K562 (cell line): ENCODE data around the gene RNF144A. TPM values are rescaled to one million over a fixed set of nuclear protein-coding genes. Genes with fewer than 3 reads are reported as not detected.

Experiments used
- CBFA2T2 ChIP-seq: fragments of 450-650 bp; conservative IDR thresholded peaks from 2 replicates; pipeline ENCODE4 v1.6.1; 2017; ENCODE audit warnings: mild to moderate bottlenecking
- CBX2 ChIP-seq: fragments of 200-600 bp; sonication (generic); IDR thresholded peaks from one replicate; pipeline ENCODE4 v1.6.1; 2012; ENCODE audit warnings: mild to moderate bottlenecking, low read length, inconsistent platforms; ENCODE audit not compliant: insufficient read depth, poor library complexity, severe bottlenecking
- CSDE1 ChIP-seq, 2 experiments: fragments of 450-650 bp; IDR thresholded peaks; 2 replicates each; pipeline ENCODE4 v1.6.1; 2016; ENCODE audit warnings: mild to moderate bottlenecking in 1 of 2
- DNMT1 ChIP-seq: fragments of 450-650 bp; IDR thresholded peaks from 2 replicates; pipeline ENCODE4 v1.6.1; 2016; ENCODE audit warnings: antibody characterized with exemption, mild to moderate bottlenecking
- E2F4 ChIP-seq: sonication (generic); formaldehyde crosslinking; IDR thresholded peaks from 2 replicates; pipeline ENCODE4 v1.8.0; 2022; ENCODE audit warnings: mild to moderate bottlenecking, low read depth, missing genetic modification reagents
- ESRRB ChIP-seq: fragments of 250-450 bp; sonication (Bioruptor Pico); IDR thresholded peaks from 2 replicates; pipeline ENCODE4 v1.5.0; 2020; ENCODE audit warnings: mild to moderate bottlenecking, moderate library complexity, borderline replicate concordance
- FOS ChIP-seq: IDR thresholded peaks from 3 replicates; pipeline ENCODE4 v1.6.1; 2011; ENCODE audit not compliant: insufficient read length; ENCODE audit errors: extremely low read depth
- FOXO4 ChIP-seq: fragments of 450-650 bp; formaldehyde crosslinking; IDR thresholded peaks from 2 replicates; pipeline ENCODE4 v1.4.0; 2020; ENCODE audit warnings: mild to moderate bottlenecking, moderate library complexity
- GATAD2B ChIP-seq: fragments of 450-650 bp; IDR thresholded peaks from 2 replicates; pipeline ENCODE4 v1.6.1; 2017; ENCODE audit warnings: mild to moderate bottlenecking, borderline replicate concordance
- MTA1 ChIP-seq: fragments of 450-650 bp; IDR thresholded peaks from 2 replicates; pipeline ENCODE4 v1.6.1; 2017; ENCODE audit warnings: borderline replicate concordance
- NFE2 ChIP-seq: IDR thresholded peaks from 2 replicates; pipeline ENCODE4 v1.6.1; 2014; ENCODE audit warnings: antibody characterized with exemption, low read depth
- NR2C1 ChIP-seq, 2 experiments: fragments of 450-650 bp; IDR thresholded peaks; 2 replicates each; pipeline ENCODE4 v1.6.1; 2017; ENCODE audit warnings: mild to moderate bottlenecking in 2 of 2, antibody characterized with exemption in 1 of 2, inconsistent platforms in 1 of 2, missing compliant biosample characterization in 1 of 2, missing genetic modification characterization in 1 of 2
- PHB ChIP-seq: fragments of 250-450 bp; sonication (Bioruptor Pico); IDR thresholded peaks from 2 replicates; pipeline ENCODE4 v1.5.0; 2021
- RB1 ChIP-seq: fragments of 450-650 bp; IDR thresholded peaks from 2 replicates; pipeline ENCODE4 v1.6.1; 2017; ENCODE audit warnings: low read depth, mild to moderate bottlenecking
- SRSF9 ChIP-seq: fragments of 200-400 bp; formaldehyde crosslinking; IDR thresholded peaks from 2 replicates; pipeline ENCODE4 v1.6.1; 2017; ENCODE audit warnings: low read depth, low read length, borderline replicate concordance
- XRCC5 ChIP-seq: fragments of 200-400 bp; formaldehyde crosslinking; IDR thresholded peaks from 2 replicates; pipeline ENCODE4 v1.6.1; 2017; ENCODE audit warnings: low read depth, mild to moderate bottlenecking, low read length
- ZNF12 ChIP-seq: sonication (generic); formaldehyde crosslinking; IDR thresholded peaks from 2 replicates; pipeline ENCODE4 v1.4.0; 2020; ENCODE audit warnings: mild to moderate bottlenecking, missing genetic modification reagents
- ZNF512 ChIP-seq: IDR thresholded peaks from 2 replicates; pipeline ENCODE4 v1.6.1; 2016; ENCODE audit warnings: missing genetic modification characterization, missing compliant biosample characterization
- polyA plus RNA-seq, 8 experiments: library from polyadenylated mRNA; depleted of rRNA in 4 of 8; stranded (reverse) in 5 of 8; unstranded in 3 of 8; fragments of >200 nt; fragmentation: Nextera tagmentation in 2 of 8; fragmentation: Illumina TruSeq in 1 of 8; extraction: Ambion mirVana in 2 of 8; extraction: Trizol in 1 of 8; gene quantifications; 2 replicates each; pipeline versions ENCODE4 v1.2.1 to v1.2.3, GENCODE V29; 2011 to 2014; ENCODE audit warnings: inconsistent platforms in 1 of 8, missing spikeins in 1 of 8
- total RNA-seq, 7 experiments: library from RNA; depleted of rRNA in 6 of 7; stranded (reverse); fragments of >200 nt in 6 of 7; fragmentation: Illumina TruSeq in 2 of 7; extraction: Trizol in 2 of 7; gene quantifications; 2 replicates each; pipeline versions ENCODE4 v1.2.1 to v1.2.3, GENCODE V29; 2011 to 2021; ENCODE audit warnings: low replicate concordance in 1 of 7
- TF ChIP-seq, protein P1 (sequence below): fragments of 450-650 bp; formaldehyde crosslinking; conservative IDR thresholded peaks from 2 replicates; pipeline ENCODE4 v1.4.0; 2022; ENCODE audit warnings: mild to moderate bottlenecking, missing genetic modification characterization

The RNF144A gene
- total and polyA plus RNA-seq, 9 of the 15 experiments (the other 6 are each of a cell fraction or from before 2014, with no cell fraction given), result 0.96 to 11.3 (median 6.2) TPM

GRCh38 chr2:6887751-6888192 is 29.4 kb upstream of the RNF144A start (continued):
- no peak for TF ChIP-seq RB1
- no peak for TF ChIP-seq ZNF512
- no peak for TF ChIP-seq E2F4 (CRISPR knock-in tag)
- no peak for TF ChIP-seq PHB (CRISPR knock-in tag)
- TF ChIP-seq, protein P1, sequence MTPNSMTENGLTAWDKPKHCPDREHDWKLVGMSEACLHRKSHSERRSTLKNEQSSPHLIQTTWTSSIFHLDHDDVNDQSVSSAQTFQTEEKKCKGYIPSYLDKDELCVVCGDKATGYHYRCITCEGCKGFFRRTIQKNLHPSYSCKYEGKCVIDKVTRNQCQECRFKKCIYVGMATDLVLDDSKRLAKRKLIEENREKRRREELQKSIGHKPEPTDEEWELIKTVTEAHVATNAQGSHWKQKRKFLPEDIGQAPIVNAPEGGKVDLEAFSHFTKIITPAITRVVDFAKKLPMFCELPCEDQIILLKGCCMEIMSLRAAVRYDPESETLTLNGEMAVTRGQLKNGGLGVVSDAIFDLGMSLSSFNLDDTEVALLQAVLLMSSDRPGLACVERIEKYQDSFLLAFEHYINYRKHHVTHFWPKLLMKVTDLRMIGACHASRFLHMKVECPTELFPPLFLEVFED (CRISPR knock-in tag), result 0 out of 2 replicates have a peak, but pooled peaks have one; percentile 41
- no peak for TF ChIP-seq FOXO4 (CRISPR knock-in tag)
- 0 out of 2 replicates have a peak, but pooled peaks have one; percentile 10 for TF ChIP-seq NR2C1 (IDR thresholded peaks at IDR 0.05)
- TF ChIP-seq NR2C1 (tag; IDR thresholded peaks at IDR 0.05), result no peak
- TF ChIP-seq NFE2, result peak; percentile 76
- TF ChIP-seq ZNF12 (CRISPR knock-in tag), result no peak
- no peak for TF ChIP-seq CBX2
- TF ChIP-seq ESRRB (CRISPR knock-in tag), result no peak
- TF ChIP-seq FOS, result no peak
- TF ChIP-seq DNMT1, result no peak
- peak; percentile 84 for TF ChIP-seq MTA1
- no peak for TF ChIP-seq GATAD2B
- peak; percentile 94 for TF ChIP-seq CBFA2T2
- TF ChIP-seq XRCC5, result no peak
- TF ChIP-seq SRSF9, result no peak
- TF ChIP-seq CSDE1 (IDR thresholded peaks at IDR 0.05), result no peak
